H1 (cell line): ENCODE measurements around the gene BCAS3. TPM values are rescaled to one million over a fixed set of nuclear protein-coding genes. Genes with fewer than 3 reads are reported as not detected.

Experiments used
- CTCF ChIA-PET: fragments of 300-600 bp; sonication (Branson Sonifier 250); formaldehyde crosslinking; loops from one replicate; lab custom pipeline; 2021; ENCODE audit not compliant: partially characterized antibody; lab: Charles Lee
- POLR2A ChIA-PET: fragments of 300-600 bp; sonication (Branson Sonifier 250); formaldehyde crosslinking; loops from one replicate; lab custom pipeline; 2021; ENCODE audit warnings: inconsistent platforms; ENCODE audit not compliant: partially characterized antibody; lab: Charles Lee
- DNase-seq, 2 experiments: peaks; one replicate each; pipeline versions ENCODE4 v3.0.0 to v3.0.0-alpha.2; 2010 to 2022; ENCODE audit warnings: low spot score in 2 of 2, low read depth in 1 of 2, mixed read lengths in 1 of 2
- FAIRE-seq: peaks from 2 replicates; lab custom pipeline; 2011; peaks lifted over from hg19 to GRCh38; lab: Jason Lieb, UNC
- H2AFZ ChIP-seq: 2 replicates; pipeline ENCODE4 v1.8.1; 2012; ENCODE audit warnings: low read length, inconsistent platforms
- H2AK5ac ChIP-seq: 2 replicates; pipeline ENCODE4 v1.6.1; 2013; ENCODE audit warnings: low read depth, low read length
- H2BK120ac ChIP-seq: replicated peaks from 2 replicates; pipeline ENCODE3; 2013; ENCODE audit warnings: low read depth, low read length, inconsistent platforms
- H2BK12ac ChIP-seq: 2 replicates; pipeline ENCODE4 v1.6.1; 2013; ENCODE audit warnings: low read depth, low read length
- H2BK15ac ChIP-seq: 2 replicates; pipeline ENCODE4 v1.6.1; 2013; ENCODE audit warnings: low read length
- H2BK20ac ChIP-seq: 2 replicates; pipeline ENCODE4 v1.6.1; 2013; ENCODE audit warnings: low read length
- H2BK5ac ChIP-seq: 2 replicates; pipeline ENCODE4 v1.6.1; 2013; ENCODE audit warnings: low read depth, low read length
- H3K14ac ChIP-seq: 2 replicates; pipeline ENCODE4 v1.6.1; 2013; ENCODE audit warnings: inconsistent platforms; ENCODE audit not compliant: insufficient read length
- H3K18ac ChIP-seq: 2 replicates; pipeline ENCODE4 v1.6.1; 2013; ENCODE audit warnings: low read length; ENCODE audit errors: extremely low read depth
- H3K23ac ChIP-seq: 2 replicates; pipeline ENCODE4 v1.6.1; 2013; ENCODE audit warnings: inconsistent platforms; ENCODE audit not compliant: insufficient read length
- H3K23me2 ChIP-seq: 2 replicates; pipeline ENCODE4 v1.6.1; 2013; ENCODE audit warnings: low read depth, low read length
- H3K27ac ChIP-seq: 2 replicates; pipeline ENCODE4 v1.6.1; 2011; ENCODE audit warnings: low read depth, low read length, inconsistent platforms
- H3K27me3 ChIP-seq, 4 experiments: replicated peaks in 1 of 4; 1 replicate in 1 of 4; 2 replicates in 3 of 4; pipeline versions ENCODE4 v1.6.1 to v1.8.1; 2011 to 2013; ENCODE audit warnings: low read length in 3 of 4, mild to moderate bottlenecking in 3 of 4, inconsistent platforms in 2 of 4, mixed read lengths in 2 of 4, moderate library complexity in 1 of 4; ENCODE audit not compliant: control insufficient read depth in 3 of 4, insufficient read depth in 3 of 4; ENCODE audit errors: extremely low read depth in 1 of 4
- H3K36me3 ChIP-seq, 4 experiments: 2 replicates each; pipeline versions ENCODE4 v1.6.1 to v1.8.1; 2011 to 2013; ENCODE audit warnings: mild to moderate bottlenecking in 4 of 4, low read length in 3 of 4, moderate library complexity in 2 of 4, control low read depth in 1 of 4, inconsistent platforms in 1 of 4; ENCODE audit not compliant: insufficient read depth in 4 of 4, control insufficient read depth in 2 of 4
- H3K4ac ChIP-seq: replicated peaks from 2 replicates; pipeline ENCODE3; 2013; ENCODE audit warnings: low read length, low read depth, mixed read lengths, inconsistent platforms; ENCODE audit not compliant: insufficient read length
- H3K4me1 ChIP-seq, 4 experiments: replicated peaks in 1 of 4; 1 replicate in 1 of 4; 2 replicates in 3 of 4; pipeline versions ENCODE4 v1.6.1 to v1.8.1; 2011 to 2013; ENCODE audit warnings: low read length in 3 of 4, inconsistent platforms in 2 of 4, mixed read lengths in 1 of 4; ENCODE audit not compliant: insufficient read depth in 4 of 4, control insufficient read depth in 3 of 4
- H3K4me2 ChIP-seq, 2 experiments: 2 replicates each; pipeline versions ENCODE4 v1.6.1 to v1.8.1; 2011 to 2013; ENCODE audit warnings: low read depth in 2 of 2, low read length in 2 of 2, control low read depth in 1 of 2, inconsistent platforms in 1 of 2, mild to moderate bottlenecking in 1 of 2; ENCODE audit not compliant: insufficient read depth in 1 of 2
- H3K4me3 ChIP-seq, 4 experiments: fragments of 200-600, 300-600 bp in 1 of 4; sonication (generic), shearing (Covaris generic), sonication (Bioruptor Twin) in 1 of 4; 2 replicates each; pipeline versions ENCODE4 v1.5.1 to v1.8.1; 2011 to 2016; ENCODE audit warnings: low read length in 4 of 4, low read depth in 3 of 4, control low read depth in 2 of 4, inconsistent platforms in 2 of 4, mild to moderate bottlenecking in 2 of 4, mixed read lengths in 1 of 4, moderate library complexity in 1 of 4; ENCODE audit not compliant: insufficient read depth in 2 of 4; ENCODE audit errors: extremely low read depth in 1 of 4
- H3K56ac ChIP-seq: replicated peaks from 2 replicates; pipeline ENCODE3; 2013; ENCODE audit warnings: low read depth, mild to moderate bottlenecking, mixed read lengths, low read length, inconsistent platforms; ENCODE audit not compliant: insufficient read length
- H3K79me1 ChIP-seq: 2 replicates; pipeline ENCODE4 v1.6.1; 2013; ENCODE audit warnings: low read depth, low read length, control low read depth
- H3K79me2 ChIP-seq, 2 experiments: 2 replicates each; pipeline versions ENCODE4 v1.6.1 to v1.8.1; 2012 to 2013; ENCODE audit warnings: low read length in 2 of 2, mild to moderate bottlenecking in 2 of 2, inconsistent platforms in 1 of 2; ENCODE audit not compliant: insufficient read depth in 2 of 2, control insufficient read depth in 1 of 2
- H3K9ac ChIP-seq, 4 experiments: replicated peaks in 1 of 4; 1 replicate in 1 of 4; 2 replicates in 3 of 4; pipeline versions ENCODE4 v1.6.1 to v1.8.1; 2011 to 2013; ENCODE audit warnings: low read depth in 3 of 4, low read length in 3 of 4, control low read depth in 2 of 4, mild to moderate bottlenecking in 2 of 4, moderate library complexity in 2 of 4, inconsistent platforms in 1 of 4; ENCODE audit errors: extremely low read depth in 1 of 4
- H3K9me3 ChIP-seq, 2 experiments: 2 replicates each; pipeline versions ENCODE4 v1.6.1 to v1.8.1; 2012 to 2013; ENCODE audit warnings: mild to moderate bottlenecking in 2 of 2, moderate library complexity in 2 of 2, control low read depth in 1 of 2, inconsistent platforms in 1 of 2, low read depth in 1 of 2, low read length in 1 of 2, mixed read lengths in 1 of 2; ENCODE audit not compliant: insufficient read depth in 2 of 2
- H4K20me1 ChIP-seq, 2 experiments: replicated peaks in 1 of 2; 2 replicates each; pipeline versions ENCODE3 to v1.8.1; 2011 to 2013; ENCODE audit warnings: inconsistent platforms in 2 of 2, low read length in 2 of 2, mild to moderate bottlenecking in 1 of 2; ENCODE audit not compliant: insufficient read depth in 2 of 2, control insufficient read depth in 1 of 2
- H4K5ac ChIP-seq: 2 replicates; pipeline ENCODE4 v1.6.1; 2013; ENCODE audit warnings: low read length, low read depth, mixed read lengths, inconsistent platforms; ENCODE audit not compliant: insufficient read length
- H4K8ac ChIP-seq: 2 replicates; pipeline ENCODE4 v1.8.0; 2013; ENCODE audit warnings: mild to moderate bottlenecking, moderate library complexity, low read length, inconsistent platforms; ENCODE audit not compliant: insufficient read depth; ENCODE audit errors: extremely low read depth
- H4K91ac ChIP-seq: replicated peaks from 2 replicates; pipeline ENCODE3; 2013; ENCODE audit warnings: low read length, mixed read lengths, inconsistent platforms; ENCODE audit not compliant: insufficient read length
- ASH2L ChIP-seq: fragments of 200-600, 300-600 bp; sonication (generic); IDR thresholded peaks from one replicate; pipeline ENCODE4 v1.7.1; 2017; ENCODE audit warnings: low read length
- CBX8 ChIP-seq: fragments of 300-800, 300-1000 bp; sonication (generic); IDR thresholded peaks from 2 replicates; pipeline ENCODE4 v1.7.1; 2016; ENCODE audit warnings: low read depth, low read length, borderline replicate concordance
- CTBP2 ChIP-seq: IDR thresholded peaks from 2 replicates; pipeline ENCODE4 v1.7.0; 2011; ENCODE audit warnings: borderline replicate concordance, mild to moderate bottlenecking, moderate library complexity, mixed read lengths, low read length; ENCODE audit not compliant: insufficient read depth, insufficient read length
- GABPA ChIP-seq: IDR thresholded peaks from 2 replicates; pipeline ENCODE4 v1.6.1; 2011; ENCODE audit warnings: mild to moderate bottlenecking, low read length, moderate library complexity, borderline replicate concordance; ENCODE audit not compliant: insufficient read depth
- GTF2F1 ChIP-seq: IDR thresholded peaks from 2 replicates; pipeline ENCODE4 v1.6.1; 2012; ENCODE audit warnings: low read depth, low read length, improper control_type of control experiment, borderline replicate concordance
- HDAC6 ChIP-seq: IDR thresholded peaks from one replicate; pipeline ENCODE4 v1.7.1; 2012; ENCODE audit warnings: low read depth, mild to moderate bottlenecking, inconsistent platforms, low read length, moderate library complexity
- PHF8 ChIP-seq: fragments of 200-600 bp; sonication (generic); conservative IDR thresholded peaks from 2 replicates; pipeline ENCODE4 v1.7.1; 2012; ENCODE audit warnings: low read depth, mild to moderate bottlenecking, inconsistent platforms, low read length, moderate library complexity
- POLR2A ChIP-seq, 2 experiments: IDR thresholded peaks; 1 replicate in 1 of 2; 2 replicates in 1 of 2; pipeline ENCODE4 v1.6.1; 2011; ENCODE audit warnings: low read depth in 2 of 2, low read length in 2 of 2, mild to moderate bottlenecking in 2 of 2; ENCODE audit errors: control extremely low read depth in 1 of 2
- POU5F1 ChIP-seq: IDR thresholded peaks from 2 replicates; pipeline ENCODE4 v1.6.1; 2011; ENCODE audit warnings: low read depth, mild to moderate bottlenecking, low read length, moderate library complexity
- RNF2 ChIP-seq: fragments of 200-900, 300-1000 bp; sonication (generic); IDR thresholded peaks from 2 replicates; pipeline ENCODE4 v1.7.1; 2016; ENCODE audit warnings: borderline replicate concordance, low read depth, mild to moderate bottlenecking, antibody characterized with exemption, low read length; ENCODE audit not compliant: poor library complexity, severe bottlenecking; ENCODE audit errors: missing control alignments
- SP2 ChIP-seq: IDR thresholded peaks from 2 replicates; pipeline ENCODE4 v1.6.1; 2012; ENCODE audit warnings: mild to moderate bottlenecking, low read length, inconsistent platforms
- WGBS, 2 experiments: shearing (Covaris generic) in 1 of 2; methylation state at CpG; one replicate each; pipeline versions ENCODE4 v1.1.6 to v1.1.7; 2013 to 2015; ENCODE audit warnings: low lambda C conversion rate in 2 of 2, mixed read lengths in 2 of 2, inconsistent platforms in 1 of 2, low coverage in 1 of 2, missing lambda C conversion rate in 1 of 2; ENCODE audit not compliant: insufficient replicate concordance in 2 of 2, insufficient coverage in 1 of 2, insufficient read length in 1 of 2; ENCODE audit errors: extremely low coverage in 1 of 2, missing lambda C conversion rate in 1 of 2; 5-methylcytosine and 5-hydroxymethylcytosine counted together
- polyA plus RNA-seq, 7 experiments: library from polyadenylated mRNA; depleted of rRNA in 3 of 7; stranded (reverse) in 5 of 7; unstranded in 2 of 7; fragments of >200 nt in 5 of 7; fragments of 200-250 nt in 2 of 7; gene quantifications; 1 replicate in 5 of 7; 2 replicates in 1 of 7; 4 replicates in 1 of 7; pipeline versions ENCODE4 v1.2.1 to v1.2.3, GENCODE V29; 2011 to 2013; ENCODE audit warnings: missing spikeins in 2 of 7, mixed read lengths in 2 of 7
- total RNA-seq: library from RNA; stranded (reverse); fragmentation: NEBNext Ultra II Directional; extraction: Animal tissue kit (Norgen Biotek cat#: 25700); gene quantifications from 2 replicates; pipeline ENCODE4 v1.2.1, GENCODE V29; 2021

The BCAS3 gene
- total and polyA plus RNA-seq, 2 of the 8 experiments (the other 6 are each of a cell fraction or from before 2014, with no cell fraction given) = 9.9 to 13.3 TPM

GRCh38 chr17:61143026-61143425, 465.4 kb downstream of the BCAS3 start:
- Histone ChIP-seq H2AFZ (no peak overlapping the region), H3K9ac (no peak overlapping the region), H3K36me3 (no peaks in the 10 kb centered on the region), H2AK5ac (no peak overlapping the region), H3K56ac (no peak overlapping the region), H4K8ac (no peak overlapping the region), H3K4me1 (no peaks in the 10 kb centered on the region), H3K79me2 (no peaks in the 10 kb centered on the region), H4K5ac (no peak overlapping the region), H2BK20ac (no peak overlapping the region), H3K23ac (no peak overlapping the region), H3K27ac (no peak overlapping the region), H3K23me2 (no peaks in the 10 kb centered on the region), H3K27me3 (no peaks in the 10 kb centered on the region), H3K4me3 (no peak overlapping the region), H4K91ac (no peak overlapping the region), H3K18ac (no peak overlapping the region), H2BK5ac (no peak overlapping the region), H3K4ac (no peak overlapping the region), H2BK15ac (no peak overlapping the region), H3K79me1 (no peaks in the 10 kb centered on the region), H4K20me1 (no peaks in the 10 kb centered on the region), H2BK12ac (no peak overlapping the region), H3K4me2 (no peak overlapping the region), H3K14ac (no peak overlapping the region), H2BK120ac (no peak overlapping the region), H3K9me3 (no peaks in the 10 kb centered on the region)
- TF ChIP-seq GABPA = no peak
- TF ChIP-seq PHF8 = no peak
- TF ChIP-seq CTBP2 = no peak
- no peak for TF ChIP-seq CBX8
- no peak for TF ChIP-seq SP2
- TF ChIP-seq RNF2 = no peak
- TF ChIP-seq GTF2F1 = no peak
- no peak for TF ChIP-seq POU5F1
- no peak for TF ChIP-seq POLR2A (IDR thresholded peaks at IDR 0.05; ENCODE audit: control extremely low read depth in 1 of 2, low read depth in 2 of 2, low read length in 2 of 2)
- TF ChIP-seq ASH2L = no peak
- TF ChIP-seq HDAC6 = no peak
- ChIA-PET POLR2A (no interaction called here), CTCF (no interaction called here)
- FAIRE-seq (no peak), DNase-seq (no peak)
- WGBS, 2 experiments = 96% methylated on average over 1 of the region's 1 CpG; no CpG with 5 or more reads in 1 of the 2 experiments
